Measurements from ENCODE around the gene MLLT3.

- TF ChIP-seq CTCF (IDR thresholded peaks at IDR 0.05), result no peak
- TF ChIP-seq POLR2A (IDR thresholded peaks at IDR 0.05), result no peak
These were observed 140.9 kb downstream of the MLLT3 start for GRCh38 chr9:20481437-20481836.

Measured in right lobe of liver (tissue), 4 donors.